NCI-H2196 treated with DMSO at 0.1 percent for 48 hours (cell line): Measurements from ENCODE around the gene TMEM200A.
"Not testable (repeated sequence)": the region's sequence is repeated elsewhere in the genome, so short reads cannot be mapped to it uniquely, and the experiment has no call there.

Source experiments
- DNase-seq: peaks from one replicate; lab custom pipeline; 2025; ENCODE audit not compliant: unreplicated experiment; lab: John Stamatoyannopoulos, UW

Gene TMEM200A

DNA sequence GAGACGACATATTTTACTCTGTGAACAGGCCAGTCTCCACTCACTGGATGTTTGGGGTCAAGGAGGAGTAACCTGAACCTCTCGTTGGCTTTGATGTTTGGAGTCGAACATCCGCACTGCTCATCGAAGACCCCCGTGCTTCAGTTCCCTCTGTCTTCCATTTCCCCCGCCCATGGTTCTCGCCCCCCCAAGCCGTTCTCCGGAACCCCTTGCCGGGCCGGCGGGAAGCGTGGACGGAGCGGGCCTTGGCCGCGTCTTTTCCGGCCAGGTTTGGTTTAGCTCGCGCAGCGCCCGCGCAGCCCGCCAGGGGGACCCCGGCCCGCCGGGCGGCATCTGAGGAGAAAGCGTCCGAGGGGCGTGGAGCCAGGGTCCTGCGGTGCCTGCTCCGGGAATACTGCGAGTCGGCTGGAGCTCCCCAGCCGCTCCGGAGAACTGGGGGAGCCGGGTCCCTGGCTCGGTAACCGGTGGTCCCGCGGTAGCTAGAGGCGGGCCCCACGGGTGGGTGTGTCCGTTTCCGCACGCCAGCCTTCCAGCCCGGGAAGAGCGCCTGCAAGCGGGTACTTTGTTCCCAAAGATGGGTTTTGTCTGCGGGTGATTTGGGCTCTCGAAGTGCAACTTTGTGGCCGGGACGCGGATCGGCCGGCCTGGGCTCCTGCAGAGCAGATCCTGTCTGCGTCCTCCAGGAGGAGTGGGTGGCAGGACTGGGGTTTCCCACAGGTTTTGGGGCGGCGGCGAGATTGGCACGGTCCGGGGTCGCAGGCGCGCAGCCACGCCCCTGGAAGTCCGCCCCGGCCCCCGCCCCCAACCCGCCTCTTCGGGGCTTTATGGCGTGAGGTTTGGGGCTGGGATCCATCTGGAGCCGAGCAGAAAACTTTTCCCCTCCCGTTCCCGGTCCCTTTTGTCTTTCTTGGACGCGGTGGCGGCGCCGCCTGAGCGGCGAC, at the start of gene TMEM200A:
TSS of gene TMEM200A (plus strand) at position 852 of the 941 bp plus-strand sequence. CDS start 74,406 bp downstream, outside the sequence.
- DNase-seq = no peak

DNA sequence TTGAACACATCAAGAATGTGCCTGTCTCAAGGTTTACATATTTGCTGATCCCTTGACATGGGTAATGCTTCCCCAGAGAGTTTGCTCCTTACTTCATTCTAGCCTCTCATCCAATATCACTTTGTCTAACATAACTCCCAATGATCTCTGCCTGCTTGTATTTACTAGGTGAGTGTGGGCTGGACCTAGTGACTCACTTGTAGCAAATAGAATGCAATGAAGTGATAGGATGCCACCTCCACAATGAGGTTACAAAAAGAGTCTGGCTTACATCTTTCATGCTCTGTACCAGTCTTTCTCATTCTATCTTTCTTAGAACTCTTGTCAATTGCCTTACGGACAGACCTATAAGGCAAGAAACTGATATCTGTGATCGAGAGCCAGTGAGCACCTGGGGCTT, 44.9 kb upstream of the TMEM200A start:
- no peak for DNase-seq

DNA sequence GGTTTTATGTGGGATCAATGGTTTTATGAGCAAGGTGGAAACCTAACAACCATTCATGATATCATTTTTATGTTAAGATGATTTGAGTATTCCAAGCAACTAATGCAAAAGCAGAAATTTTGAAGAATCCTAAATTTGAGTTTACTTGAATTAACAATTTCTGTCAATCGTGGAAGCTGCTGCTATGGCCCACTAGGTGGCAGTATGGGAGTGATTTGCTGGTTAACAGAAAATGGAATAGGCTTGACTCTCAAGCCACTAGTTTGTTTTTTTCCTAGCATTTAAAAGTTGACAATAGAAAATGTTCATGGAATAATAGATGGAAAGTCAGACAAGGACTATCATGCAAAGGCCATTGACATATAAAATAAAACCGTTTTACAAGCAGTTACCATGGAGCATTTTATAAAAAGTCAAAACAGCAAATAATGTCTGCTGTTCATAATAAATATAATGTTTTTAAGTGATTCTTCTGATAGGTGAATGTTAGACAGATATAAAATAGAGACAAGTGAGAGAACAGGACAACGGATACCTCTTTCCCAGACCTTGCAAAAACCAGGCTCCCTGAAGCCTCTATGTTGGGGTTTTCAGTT, 43.0 kb upstream of the TMEM200A start:
- no peak for DNase-seq

DNA sequence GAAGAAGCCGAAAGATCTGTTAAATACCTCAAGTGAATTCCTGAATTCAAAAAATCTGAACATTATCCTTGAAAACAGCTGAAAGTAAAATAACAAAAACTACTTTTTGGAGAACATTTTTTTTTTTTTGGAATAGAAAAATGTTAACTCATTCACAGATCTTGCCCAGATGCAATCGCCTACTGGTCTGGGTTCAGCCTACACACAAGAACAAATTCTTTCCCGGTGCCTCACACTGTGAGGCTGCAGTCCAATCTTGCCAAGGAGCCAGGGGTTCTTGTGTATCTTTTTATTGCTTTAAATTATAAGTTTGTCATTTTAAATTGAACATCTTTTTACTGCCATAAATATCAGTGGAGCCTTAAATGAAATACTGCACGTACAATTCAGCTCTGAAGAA, 41.2 kb upstream of the TMEM200A start:
- no peak for DNase-seq

DNA sequence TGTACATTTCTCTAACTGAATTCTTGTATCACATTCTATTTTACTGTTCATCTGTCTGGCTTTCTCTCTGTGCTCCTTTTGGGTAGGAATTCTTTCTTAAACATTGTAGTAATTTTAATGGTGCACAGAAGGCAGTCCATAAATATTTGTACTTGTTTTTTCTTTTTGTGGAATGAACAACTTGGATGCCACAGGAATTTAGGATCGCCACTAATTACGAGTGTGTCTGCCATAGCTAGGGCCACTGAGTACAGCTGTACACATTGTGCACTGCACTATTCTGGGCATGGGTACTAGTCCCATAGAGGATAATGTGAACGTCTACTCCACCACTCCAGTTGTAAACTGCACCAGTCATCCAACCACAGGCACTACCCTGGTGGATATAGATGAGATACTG, 39.3 kb upstream of the TMEM200A start:
- no peak for DNase-seq

DNA sequence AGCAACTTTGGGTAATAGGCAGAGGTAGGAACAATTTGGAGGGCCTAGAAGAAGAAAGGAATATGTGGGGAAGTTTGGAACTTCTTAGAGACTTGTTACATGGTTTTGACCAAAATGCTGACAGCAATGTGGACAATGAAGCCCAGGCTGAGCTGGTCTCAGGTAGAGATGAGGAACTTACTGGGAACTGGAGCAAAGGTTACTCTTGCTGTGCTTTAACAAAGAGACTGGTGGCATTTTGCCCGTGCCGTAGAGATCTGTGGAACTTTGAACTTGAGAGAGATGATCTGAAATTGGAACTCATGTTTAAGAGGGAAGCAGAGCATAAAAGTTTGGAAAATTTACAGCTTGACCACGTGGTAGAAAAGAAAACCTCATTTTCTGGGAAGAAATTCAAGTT, 28.3 kb upstream of the TMEM200A start:
- DNase-seq = no peak

DNA sequence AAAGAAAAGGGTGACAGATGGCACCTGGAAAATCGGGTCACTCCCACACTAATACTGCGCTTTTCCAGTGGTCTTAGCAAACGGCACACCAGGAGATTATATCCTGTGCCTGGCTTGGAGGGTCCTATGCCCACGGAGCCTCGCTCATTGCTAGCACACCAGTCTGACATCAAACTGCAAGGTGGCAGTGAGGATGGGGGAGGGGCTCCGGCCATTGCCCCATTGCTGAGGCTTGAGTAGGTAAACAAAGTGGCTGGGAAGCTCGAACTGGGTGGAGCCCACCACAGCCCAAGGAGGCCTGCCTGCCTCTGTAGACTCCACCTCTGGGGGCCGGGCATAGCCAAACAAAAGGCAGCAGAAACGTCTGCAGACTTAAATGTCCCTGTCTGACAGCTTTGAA, 19.5 kb upstream of the TMEM200A start:
- DNase-seq = not testable (repeated sequence)

DNA sequence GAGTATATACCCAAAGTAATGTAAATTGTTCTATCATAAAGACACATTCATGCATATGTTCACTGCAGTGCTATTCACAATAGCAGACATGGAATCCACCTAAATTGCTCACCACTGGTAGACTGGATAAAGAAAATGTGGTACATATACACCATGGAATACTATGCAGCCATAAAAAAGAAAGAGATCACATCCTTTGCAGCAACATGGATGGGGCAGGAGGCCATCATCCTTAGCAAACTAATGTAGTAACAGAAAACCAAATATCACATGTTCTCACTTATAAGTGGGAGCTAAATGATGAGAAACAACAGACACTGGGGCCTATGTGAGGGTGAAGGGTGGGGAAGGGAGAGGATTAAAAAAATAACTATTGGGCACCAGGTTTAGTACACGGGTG, 11.5 kb upstream of the TMEM200A start:
- DNase-seq = no peak

DNA sequence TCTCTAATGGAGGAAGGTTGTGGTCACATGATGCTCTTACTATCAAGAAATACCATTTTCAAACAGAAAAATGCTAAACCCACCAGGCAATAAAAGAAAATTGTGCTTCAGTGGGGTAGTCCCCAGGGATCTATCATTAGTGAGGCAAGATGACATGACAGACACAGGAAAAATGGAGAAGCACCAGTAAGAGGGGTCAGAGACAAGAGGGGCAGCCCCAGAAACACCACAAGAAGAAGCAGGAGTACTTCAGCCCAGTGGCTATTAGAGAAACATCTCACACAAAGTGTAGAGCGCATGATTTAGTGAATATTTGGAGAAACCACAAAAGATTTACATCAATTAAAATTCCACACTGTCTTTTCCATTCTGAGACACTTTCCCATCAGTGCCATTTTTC, 10.2 kb upstream of the TMEM200A start:
- no peak for DNase-seq

DNA sequence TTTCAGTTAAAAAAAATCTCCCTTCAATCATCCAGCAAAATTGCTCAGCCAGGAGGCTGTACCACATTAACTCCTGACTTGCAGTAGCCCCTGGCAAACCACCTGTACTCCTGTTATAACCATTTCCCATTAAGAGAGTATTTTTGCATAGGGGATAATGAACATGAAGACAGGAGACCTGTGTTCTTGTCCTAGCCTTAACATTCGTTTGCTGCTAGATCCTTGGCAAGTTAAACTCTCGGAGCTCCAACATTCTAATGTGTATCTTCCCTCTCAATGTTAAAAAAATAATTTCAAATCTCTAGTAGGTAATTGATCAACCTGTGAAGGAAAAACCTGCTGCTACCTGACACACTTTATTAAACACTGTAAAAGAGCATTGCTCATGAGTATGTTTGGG, 8.4 kb upstream of the TMEM200A start:
- no peak for DNase-seq

DNA sequence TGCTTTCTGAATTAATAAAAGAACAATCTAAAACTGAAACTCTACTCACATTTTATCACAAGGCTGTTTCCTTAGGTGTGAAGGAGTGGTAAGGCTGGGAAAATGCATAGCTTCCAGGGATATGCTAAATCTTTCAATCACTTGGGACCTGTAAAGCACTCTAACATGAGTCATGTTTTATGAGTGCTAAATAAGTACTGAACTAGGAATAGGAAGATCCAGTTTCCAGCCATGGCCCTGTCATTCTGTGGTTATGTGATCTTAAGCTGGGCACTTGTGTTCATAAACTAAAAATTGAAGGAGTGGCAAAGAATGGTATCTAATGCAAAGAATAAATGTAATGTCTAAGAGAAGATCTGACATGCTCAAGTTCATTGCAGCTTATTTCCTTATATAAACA, 6.1 kb upstream of the TMEM200A start:
- DNase-seq = no peak

DNA sequence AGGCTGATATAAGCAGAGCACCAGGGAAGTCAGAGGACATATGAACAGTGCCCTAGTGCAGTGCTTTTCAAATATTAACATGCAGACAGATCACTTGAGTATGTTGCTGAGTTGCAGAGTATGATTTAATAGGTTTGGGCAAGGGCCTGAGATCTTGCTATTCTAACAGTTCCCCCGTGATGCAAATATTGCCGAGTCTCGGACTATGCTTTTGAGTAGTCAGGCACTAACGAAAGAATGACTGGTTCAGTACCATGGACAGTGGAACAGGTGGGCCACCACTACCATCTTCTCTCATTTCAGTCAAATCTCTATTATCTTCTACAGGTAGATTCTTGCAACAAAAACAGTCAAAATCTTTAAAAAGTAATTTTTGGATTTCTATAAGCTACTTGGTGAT, 3.7 kb upstream of the TMEM200A start:
- DNase-seq = no peak

DNA sequence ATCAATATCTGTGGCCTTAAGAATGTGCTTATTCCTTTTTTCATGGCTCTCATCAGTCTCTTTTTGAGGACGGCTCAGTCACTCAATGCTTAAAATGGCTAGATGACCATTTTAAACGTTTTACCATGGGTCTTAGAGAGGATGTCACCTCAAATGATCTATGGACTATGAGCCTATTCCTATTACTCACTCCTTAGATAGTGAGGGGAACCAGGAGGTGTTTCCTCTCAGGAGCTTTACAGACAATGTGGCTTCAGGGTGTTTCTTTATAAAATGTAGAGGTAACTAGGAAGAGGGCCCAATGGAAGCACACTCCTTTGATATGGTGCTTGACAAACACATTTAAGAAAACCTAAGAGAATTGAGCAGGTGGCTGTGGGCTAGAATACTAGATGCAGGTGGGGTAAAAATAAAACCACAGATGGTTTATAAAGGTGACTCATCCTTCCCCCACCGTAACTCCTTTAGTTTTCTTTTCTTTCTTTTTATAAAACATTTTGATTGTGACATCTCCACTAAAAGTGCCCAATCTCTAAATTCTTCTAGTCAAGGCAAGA, 1.5 kb upstream of the TMEM200A start:
- no peak for DNase-seq

DNA sequence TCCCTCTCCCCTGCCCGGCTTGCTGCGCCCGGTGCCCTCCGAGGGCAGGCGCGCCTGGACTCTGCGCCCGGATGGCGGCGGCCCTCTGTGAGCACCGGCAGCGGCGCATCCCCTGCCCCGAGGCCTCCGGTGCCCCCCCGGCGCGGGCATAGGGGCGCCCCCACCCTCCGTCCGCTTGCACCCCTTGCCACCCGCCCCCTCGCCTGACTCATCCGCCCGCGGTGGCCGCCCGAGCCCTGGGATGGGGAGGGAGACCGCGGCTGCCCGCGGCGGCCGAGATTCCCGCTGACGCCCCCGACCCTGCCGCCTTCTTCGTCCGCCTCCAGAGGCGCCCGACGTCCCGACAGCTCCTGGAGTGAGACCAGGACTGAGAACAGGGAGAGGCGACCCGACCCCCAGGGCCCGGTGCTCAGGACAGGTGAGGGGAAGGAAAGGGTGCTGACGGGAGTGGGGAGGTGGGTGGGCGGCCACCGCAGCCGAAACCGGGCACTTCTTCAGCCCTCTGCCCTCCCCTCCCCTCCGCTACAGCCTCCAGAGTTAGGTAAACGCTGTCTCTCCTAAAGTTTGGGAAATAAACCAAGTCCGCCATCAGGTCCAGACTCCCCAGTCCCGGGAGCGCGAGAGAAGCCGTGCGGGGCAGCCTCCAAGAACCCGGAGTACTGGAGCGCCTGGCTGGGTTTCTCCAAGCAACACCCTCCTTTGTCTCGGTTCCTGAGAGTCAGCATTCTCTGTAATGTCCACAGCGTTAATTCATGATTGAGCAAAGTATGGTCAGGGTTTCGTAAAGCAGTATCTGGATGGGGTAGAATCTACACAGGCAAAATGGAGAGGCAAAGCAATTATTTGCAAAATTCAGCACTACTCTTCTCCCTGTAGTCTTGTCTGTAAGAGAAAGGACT, 539 bp downstream of the TMEM200A start:
- DNase-seq = no peak

DNA sequence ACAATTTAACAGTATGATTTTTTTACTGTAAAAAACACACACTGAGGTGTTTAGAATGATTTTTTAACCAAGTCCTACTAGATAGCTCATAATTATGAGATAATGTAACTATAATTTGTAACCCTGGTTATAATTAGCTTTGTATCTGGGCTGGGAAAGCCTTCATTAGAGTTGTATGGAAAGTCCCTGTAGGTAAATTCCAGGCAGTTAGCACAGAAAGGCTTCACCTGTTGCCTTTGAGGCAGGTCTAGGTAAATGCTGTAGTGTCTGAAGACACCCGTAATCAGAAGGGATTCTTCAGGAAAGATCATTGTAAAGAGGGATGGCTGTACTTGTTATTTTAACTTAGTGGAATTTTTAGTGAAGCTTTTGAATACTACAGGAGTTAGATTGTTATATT, 1.9 kb downstream of the TMEM200A start:
- DNase-seq = no peak

DNA sequence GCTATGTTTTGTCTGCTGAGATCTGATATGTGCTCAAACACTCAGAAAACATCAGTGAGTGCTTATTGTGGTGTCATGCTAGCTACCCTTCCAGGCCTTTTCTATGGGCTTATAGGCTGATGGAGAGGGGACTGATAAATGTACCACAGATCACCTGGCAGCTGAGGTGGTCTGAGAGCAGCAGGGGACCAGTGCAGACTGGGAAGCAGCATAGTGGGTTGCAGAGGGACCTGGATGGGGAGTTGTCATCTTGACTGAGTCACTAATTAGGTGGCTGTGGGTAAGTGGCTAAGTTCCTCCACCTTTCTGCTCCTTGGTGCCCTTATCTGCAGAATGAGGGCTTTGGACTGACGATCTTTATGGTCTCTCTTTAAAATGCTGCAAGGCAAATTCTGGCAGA, 2.8 kb downstream of the TMEM200A start:
- DNase-seq = no peak

DNA sequence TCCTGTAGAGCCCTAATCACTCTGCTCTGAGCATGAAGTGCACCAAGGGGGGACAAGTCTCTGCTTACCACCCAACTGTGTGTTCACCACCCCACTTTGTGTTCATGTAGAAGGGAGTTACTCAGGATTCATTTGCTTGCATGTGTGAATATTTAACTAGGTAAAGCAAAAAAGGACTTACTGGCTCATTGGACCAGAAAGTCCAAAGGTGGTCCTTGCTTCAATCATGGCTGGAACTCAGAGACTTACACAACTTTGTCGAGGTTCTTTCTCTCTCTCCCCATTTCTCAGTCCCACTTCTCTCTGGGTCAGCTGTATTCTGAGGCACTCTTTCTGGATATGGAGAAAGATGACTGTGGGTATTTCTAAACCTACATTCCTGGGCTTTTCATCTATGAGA, 4.0 kb downstream of the TMEM200A start:
- DNase-seq = no peak

DNA sequence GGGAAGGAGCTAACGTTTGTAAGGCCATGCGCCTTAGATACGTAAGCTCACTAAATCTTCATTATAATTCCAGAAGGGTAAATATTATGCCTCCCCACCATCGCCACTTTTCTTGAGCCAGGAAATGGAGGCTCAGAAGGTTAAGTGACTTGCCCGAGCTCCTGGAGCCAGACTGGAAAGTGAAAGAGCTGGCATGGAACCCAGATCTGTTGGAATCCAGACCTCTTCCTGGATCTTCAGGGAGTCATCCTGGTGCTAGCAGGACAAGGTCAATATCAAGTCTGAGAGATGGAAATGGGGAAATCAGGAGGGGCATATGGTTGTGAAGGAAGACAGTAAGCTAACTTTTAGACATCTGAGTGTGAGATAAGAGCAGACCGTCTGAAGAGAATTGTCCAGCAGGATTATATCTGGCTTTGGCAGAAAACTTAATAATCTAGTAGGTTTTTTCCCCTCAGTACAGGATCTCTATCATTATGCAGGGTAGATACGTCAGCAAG, 6.2 kb downstream of the TMEM200A start:
- no peak for DNase-seq

DNA sequence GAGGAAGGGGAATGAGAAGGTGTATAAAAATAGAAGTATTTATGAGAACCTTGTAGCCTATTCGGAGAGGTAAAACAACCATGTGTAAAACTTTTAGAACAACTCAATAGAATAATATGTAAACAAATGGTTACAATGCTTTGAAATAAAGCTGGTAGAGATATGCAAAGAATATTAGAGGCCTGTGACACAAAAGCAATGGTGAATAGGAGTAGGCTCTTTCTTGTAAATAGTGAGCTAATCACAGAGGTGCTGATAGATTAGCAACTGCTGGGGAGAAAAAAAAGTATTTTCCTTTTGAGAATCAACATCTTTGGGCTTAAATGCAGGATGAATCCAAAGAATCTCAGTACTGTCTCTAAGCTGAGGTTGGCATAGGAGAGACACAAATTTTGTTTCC, 7.0 kb downstream of the TMEM200A start:
- DNase-seq = no peak

DNA sequence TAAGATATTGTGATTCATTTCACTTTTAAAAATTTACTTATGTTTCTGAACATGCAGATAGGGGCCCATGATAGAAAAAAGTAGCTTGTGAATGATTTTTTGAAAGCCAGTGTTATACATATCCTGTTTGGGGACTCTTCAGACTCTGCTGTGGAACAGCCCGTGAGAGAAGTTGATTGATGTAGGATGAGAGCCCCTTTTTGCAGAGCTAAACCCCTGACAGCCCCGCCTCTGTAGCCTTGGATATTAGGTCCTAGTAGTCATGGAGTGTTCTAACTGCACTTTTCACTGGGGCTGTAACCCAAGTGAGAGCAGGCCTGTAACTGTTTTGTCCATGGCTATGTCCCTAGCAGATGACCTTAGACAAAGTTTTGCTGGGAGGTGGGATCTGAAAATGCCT, 8.2 kb downstream of the TMEM200A start:
- DNase-seq = no peak

DNA sequence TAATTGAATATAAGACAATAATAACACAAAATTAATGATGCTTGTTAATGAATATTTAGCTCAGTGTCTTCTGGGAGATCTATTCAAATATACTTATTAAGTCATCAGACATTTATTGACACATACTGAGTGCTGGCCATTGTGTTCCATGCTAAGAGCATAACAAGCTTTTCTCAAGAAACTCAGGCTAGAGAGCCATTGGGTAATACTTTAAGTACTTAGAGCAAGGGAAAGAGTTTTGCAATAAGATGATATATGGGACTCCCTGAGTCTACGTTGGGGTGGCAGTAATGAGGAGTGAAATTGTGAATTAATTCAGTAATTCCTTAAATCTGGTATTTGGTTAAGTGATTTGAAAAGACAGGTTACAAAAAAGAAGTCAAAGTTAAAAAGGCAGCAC, 11.1 kb downstream of the TMEM200A start:
- DNase-seq = no peak
